H1 (cell line): ENCODE results near the gene OTUD6A. TPM values are rescaled to one million over a fixed set of nuclear protein-coding genes. Genes with fewer than 3 reads are reported as not detected.

Experiments
- ATF2 ChIP-seq: IDR thresholded peaks from 2 replicates; pipeline ENCODE4 v1.6.1; 2012; ENCODE audit warnings: low read length, inconsistent platforms
- CBX5 ChIP-seq: fragments of 300-800, 300-1000 bp; sonication (generic); IDR thresholded peaks from 2 replicates; pipeline ENCODE4 v1.7.1; 2016; ENCODE audit warnings: antibody characterized with exemption, low read length, low read depth
- CBX8 ChIP-seq: fragments of 300-800, 300-1000 bp; sonication (generic); IDR thresholded peaks from 2 replicates; pipeline ENCODE4 v1.7.1; 2016; ENCODE audit warnings: low read depth, low read length, borderline replicate concordance
- CHD7 ChIP-seq: fragments of 300-600 bp; sonication (generic); IDR thresholded peaks from 2 replicates; pipeline ENCODE4 v1.7.1; 2012; ENCODE audit warnings: low read length, moderate library complexity, mild to moderate bottlenecking, inconsistent platforms; ENCODE audit not compliant: insufficient replicate concordance
- CTBP2 ChIP-seq: IDR thresholded peaks from 2 replicates; pipeline ENCODE4 v1.7.0; 2011; ENCODE audit warnings: borderline replicate concordance, mild to moderate bottlenecking, moderate library complexity, mixed read lengths, low read length; ENCODE audit not compliant: insufficient read depth, insufficient read length
- EZH2 ChIP-seq: fragments of 200-600 bp; sonication (generic); IDR thresholded peaks from 2 replicates; pipeline ENCODE4 v1.7.1; 2012; ENCODE audit warnings: low read depth, mild to moderate bottlenecking, moderate library complexity, low read length, inconsistent platforms; ENCODE audit not compliant: severe bottlenecking
- MAFK ChIP-seq: IDR thresholded peaks from 2 replicates; pipeline ENCODE4 v1.6.1; 2012; ENCODE audit warnings: low read depth, mild to moderate bottlenecking, improper control_type of control experiment, low read length
- MAX ChIP-seq: IDR thresholded peaks from 2 replicates; pipeline ENCODE4 v1.6.1; 2012; ENCODE audit warnings: inconsistent platforms
- ZNF274 ChIP-seq: IDR thresholded peaks from 2 replicates; pipeline ENCODE4 v1.7.0; 2012; ENCODE audit warnings: low read length, borderline replicate concordance; ENCODE audit errors: extremely low read depth
- polyA plus RNA-seq, 7 experiments: library from polyadenylated mRNA; depleted of rRNA in 3 of 7; stranded (reverse) in 5 of 7; unstranded in 2 of 7; fragments of >200 nt in 5 of 7; fragments of 200-250 nt in 2 of 7; gene quantifications; 1 replicate in 5 of 7; 2 replicates in 1 of 7; 4 replicates in 1 of 7; pipeline versions ENCODE4 v1.2.1 to v1.2.3, GENCODE V29; 2011 to 2013; ENCODE audit warnings: missing spikeins in 2 of 7, mixed read lengths in 2 of 7
- total RNA-seq: library from RNA; stranded (reverse); fragmentation: NEBNext Ultra II Directional; extraction: Animal tissue kit (Norgen Biotek cat#: 25700); gene quantifications from 2 replicates; pipeline ENCODE4 v1.2.1, GENCODE V29; 2021

The OTUD6A gene
- total and polyA plus RNA-seq, 2 of the 8 experiments (the other 6 are each of a cell fraction or from before 2014, with no cell fraction given): 0.09 to 0.17 TPM

- no peak for TF ChIP-seq CHD7
- TF ChIP-seq CTBP2: no peak
- TF ChIP-seq ZNF274: no peak
- TF ChIP-seq ATF2: no peak
- no peak for TF ChIP-seq CBX8
- no peak for TF ChIP-seq MAX
- no peak for TF ChIP-seq CBX5
- no peak for TF ChIP-seq EZH2
- no peak for TF ChIP-seq MAFK
Observed at GRCh38 chrX:70046978-70047377, 15.3 kb upstream of the OTUD6A start (continued).
